Measurements from ENCODE around the gene TOP2B. TPM values are rescaled to one million over a fixed set of nuclear protein-coding genes. Genes with fewer than 3 reads are reported as not detected.

TOP2B gene
- total and polyA plus RNA-seq, 2 experiments from 2014 or later = 92.0 to 179 TPM

DNA sequence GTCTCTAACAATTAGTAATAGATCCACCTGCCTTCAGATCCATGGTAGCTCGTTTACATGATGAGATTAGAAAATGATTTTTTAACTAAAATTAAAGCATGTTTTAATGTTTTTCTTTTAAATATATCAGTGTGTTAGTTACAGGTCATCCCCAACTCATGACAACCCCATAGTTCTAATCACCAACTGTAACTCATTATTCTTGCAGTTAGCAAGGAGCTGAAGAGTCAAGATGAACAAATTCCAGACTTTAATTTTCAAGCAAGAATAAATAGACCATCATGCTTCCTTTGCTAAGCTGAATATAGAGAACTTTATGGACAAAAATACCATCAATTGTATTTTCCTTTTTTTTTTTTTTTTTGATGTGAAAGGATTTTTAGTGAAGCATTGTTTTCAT is 101.1 kb downstream of the TOP2B start:
- Histone ChIP-seq H3K9me2 (ENCODE audit: insufficient read depth) (peaks cover 6% of the 10 kb centered on the region; the same call in 1 of the 2 replicates), H4K20me1 (replicated peaks; ENCODE audit: insufficient read depth) (no peaks in the 10 kb centered on the region), H3K4me2 (no peak overlapping the region), H3K36me3 (ENCODE audit: insufficient read depth) (no peaks in the 10 kb centered on the region), H2AFZ (no peak overlapping the region), H3K27me3 (ENCODE audit: insufficient read depth) (no peaks in the 10 kb centered on the region), H3K27ac (ENCODE audit: low read depth) (no peak overlapping the region), H3F3A (replicated peaks; ENCODE audit: low read depth) (no peaks in the 10 kb centered on the region), H3K4me3 (no peak overlapping the region), H3K4me1 (ENCODE audit: insufficient read depth) (no peaks in the 10 kb centered on the region), H3K79me2 (replicated peaks; ENCODE audit: insufficient read depth) (no peaks in the 10 kb centered on the region)
- Mint-ChIP-seq H3K9me3 (no peaks in the 10 kb centered on the region), H3K27ac (no peak overlapping the region), H3K36me3 (ENCODE audit: low read depth) (no peaks in the 10 kb centered on the region), H3K4me1 (no peaks in the 10 kb centered on the region), H3K4me3 (no peak overlapping the region), H3K27me3 (ENCODE audit: insufficient read depth, low read depth, poor library complexity) (peaks cover 11% of the 10 kb centered on the region)
- DNase-seq (ENCODE audit: low spot score) (no peak), ATAC-seq (no peak)
- TF ChIP-seq EZH2 (IDR thresholded peaks at IDR 0.05; ENCODE audit: low read depth, unreplicated experiment) (no peak), JUNB (IDR thresholded peaks at IDR 0.05; ENCODE audit: unreplicated experiment) (no peak), CREB1 (CRISPR knock-in tag; IDR thresholded peaks at IDR 0.05; ENCODE audit: low read depth) (no peak)
- TF ChIP-seq, protein P1, sequence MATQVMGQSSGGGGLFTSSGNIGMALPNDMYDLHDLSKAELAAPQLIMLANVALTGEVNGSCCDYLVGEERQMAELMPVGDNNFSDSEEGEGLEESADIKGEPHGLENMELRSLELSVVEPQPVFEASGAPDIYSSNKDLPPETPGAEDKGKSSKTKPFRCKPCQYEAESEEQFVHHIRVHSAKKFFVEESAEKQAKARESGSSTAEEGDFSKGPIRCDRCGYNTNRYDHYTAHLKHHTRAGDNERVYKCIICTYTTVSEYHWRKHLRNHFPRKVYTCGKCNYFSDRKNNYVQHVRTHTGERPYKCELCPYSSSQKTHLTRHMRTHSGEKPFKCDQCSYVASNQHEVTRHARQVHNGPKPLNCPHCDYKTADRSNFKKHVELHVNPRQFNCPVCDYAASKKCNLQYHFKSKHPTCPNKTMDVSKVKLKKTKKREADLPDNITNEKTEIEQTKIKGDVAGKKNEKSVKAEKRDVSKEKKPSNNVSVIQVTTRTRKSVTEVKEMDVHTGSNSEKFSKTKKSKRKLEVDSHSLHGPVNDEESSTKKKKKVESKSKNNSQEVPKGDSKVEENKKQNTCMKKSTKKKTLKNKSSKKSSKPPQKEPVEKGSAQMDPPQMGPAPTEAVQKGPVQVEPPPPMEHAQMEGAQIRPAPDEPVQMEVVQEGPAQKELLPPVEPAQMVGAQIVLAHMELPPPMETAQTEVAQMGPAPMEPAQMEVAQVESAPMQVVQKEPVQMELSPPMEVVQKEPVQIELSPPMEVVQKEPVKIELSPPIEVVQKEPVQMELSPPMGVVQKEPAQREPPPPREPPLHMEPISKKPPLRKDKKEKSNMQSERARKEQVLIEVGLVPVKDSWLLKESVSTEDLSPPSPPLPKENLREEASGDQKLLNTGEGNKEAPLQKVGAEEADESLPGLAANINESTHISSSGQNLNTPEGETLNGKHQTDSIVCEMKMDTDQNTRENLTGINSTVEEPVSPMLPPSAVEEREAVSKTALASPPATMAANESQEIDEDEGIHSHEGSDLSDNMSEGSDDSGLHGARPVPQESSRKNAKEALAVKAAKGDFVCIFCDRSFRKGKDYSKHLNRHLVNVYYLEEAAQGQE (IDR thresholded peaks at IDR 0.05; ENCODE audit: unreplicated experiment) = no peak
- TF ChIP-seq, protein P2, sequence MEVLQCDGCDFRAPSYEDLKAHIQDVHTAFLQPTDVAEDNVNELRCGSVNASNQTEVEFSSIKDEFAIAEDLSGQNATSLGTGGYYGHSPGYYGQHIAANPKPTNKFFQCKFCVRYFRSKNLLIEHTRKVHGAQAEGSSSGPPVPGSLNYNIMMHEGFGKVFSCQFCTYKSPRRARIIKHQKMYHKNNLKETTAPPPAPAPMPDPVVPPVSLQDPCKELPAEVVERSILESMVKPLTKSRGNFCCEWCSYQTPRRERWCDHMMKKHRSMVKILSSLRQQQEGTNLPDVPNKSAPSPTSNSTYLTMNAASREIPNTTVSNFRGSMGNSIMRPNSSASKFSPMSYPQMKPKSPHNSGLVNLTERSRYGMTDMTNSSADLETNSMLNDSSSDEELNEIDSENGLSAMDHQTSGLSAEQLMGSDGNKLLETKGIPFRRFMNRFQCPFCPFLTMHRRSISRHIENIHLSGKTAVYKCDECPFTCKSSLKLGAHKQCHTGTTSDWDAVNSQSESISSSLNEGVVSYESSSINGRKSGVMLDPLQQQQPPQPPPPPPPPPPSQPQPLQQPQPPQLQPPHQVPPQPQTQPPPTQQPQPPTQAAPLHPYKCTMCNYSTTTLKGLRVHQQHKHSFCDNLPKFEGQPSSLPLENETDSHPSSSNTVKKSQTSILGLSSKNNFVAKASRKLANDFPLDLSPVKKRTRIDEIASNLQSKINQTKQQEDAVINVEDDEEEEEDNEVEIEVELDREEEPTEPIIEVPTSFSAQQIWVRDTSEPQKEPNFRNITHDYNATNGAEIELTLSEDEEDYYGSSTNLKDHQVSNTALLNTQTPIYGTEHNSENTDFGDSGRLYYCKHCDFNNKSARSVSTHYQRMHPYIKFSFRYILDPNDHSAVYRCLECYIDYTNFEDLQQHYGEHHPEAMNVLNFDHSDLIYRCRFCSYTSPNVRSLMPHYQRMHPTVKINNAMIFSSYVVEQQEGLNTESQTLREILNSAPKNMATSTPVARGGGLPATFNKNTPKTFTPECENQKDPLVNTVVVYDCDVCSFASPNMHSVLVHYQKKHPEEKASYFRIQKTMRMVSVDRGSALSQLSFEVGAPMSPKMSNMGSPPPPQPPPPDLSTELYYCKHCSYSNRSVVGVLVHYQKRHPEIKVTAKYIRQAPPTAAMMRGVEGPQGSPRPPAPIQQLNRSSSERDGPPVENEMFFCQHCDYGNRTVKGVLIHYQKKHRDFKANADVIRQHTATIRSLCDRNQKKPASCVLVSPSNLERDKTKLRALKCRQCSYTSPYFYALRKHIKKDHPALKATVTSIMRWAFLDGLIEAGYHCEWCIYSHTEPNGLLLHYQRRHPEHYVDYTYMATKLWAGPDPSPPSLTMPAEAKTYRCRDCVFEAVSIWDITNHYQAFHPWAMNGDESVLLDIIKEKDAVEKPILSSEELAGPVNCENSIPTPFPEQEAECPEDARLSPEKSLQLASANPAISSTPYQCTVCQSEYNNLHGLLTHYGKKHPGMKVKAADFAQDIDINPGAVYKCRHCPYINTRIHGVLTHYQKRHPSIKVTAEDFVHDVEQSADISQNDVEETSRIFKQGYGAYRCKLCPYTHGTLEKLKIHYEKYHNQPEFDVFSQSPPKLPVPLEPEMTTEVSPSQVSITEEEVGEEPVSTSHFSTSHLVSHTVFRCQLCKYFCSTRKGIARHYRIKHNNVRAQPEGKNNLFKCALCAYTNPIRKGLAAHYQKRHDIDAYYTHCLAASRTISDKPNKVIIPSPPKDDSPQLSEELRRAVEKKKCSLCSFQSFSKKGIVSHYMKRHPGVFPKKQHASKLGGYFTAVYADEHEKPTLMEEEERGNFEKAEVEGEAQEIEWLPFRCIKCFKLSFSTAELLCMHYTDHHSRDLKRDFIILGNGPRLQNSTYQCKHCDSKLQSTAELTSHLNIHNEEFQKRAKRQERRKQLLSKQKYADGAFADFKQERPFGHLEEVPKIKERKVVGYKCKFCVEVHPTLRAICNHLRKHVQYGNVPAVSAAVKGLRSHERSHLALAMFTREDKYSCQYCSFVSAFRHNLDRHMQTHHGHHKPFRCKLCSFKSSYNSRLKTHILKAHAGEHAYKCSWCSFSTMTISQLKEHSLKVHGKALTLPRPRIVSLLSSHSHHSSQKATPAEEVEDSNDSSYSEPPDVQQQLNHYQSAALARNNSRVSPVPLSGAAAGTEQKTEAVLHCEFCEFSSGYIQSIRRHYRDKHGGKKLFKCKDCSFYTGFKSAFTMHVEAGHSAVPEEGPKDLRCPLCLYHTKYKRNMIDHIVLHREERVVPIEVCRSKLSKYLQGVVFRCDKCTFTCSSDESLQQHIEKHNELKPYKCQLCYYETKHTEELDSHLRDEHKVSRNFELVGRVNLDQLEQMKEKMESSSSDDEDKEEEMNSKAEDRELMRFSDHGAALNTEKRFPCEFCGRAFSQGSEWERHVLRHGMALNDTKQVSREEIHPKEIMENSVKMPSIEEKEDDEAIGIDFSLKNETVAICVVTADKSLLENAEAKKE (CRISPR knock-in tag; IDR thresholded peaks at IDR 0.05) = no peak

All from GM23338 (cell line).